ENCODE results near the gene HAAO. TPM values are rescaled to one million over a fixed set of nuclear protein-coding genes. Genes with fewer than 3 reads are reported as not detected.

Gene HAAO
- total and polyA plus RNA-seq, 9 donors: 6.2 to 33.0 (median 26.1) TPM

DNA sequence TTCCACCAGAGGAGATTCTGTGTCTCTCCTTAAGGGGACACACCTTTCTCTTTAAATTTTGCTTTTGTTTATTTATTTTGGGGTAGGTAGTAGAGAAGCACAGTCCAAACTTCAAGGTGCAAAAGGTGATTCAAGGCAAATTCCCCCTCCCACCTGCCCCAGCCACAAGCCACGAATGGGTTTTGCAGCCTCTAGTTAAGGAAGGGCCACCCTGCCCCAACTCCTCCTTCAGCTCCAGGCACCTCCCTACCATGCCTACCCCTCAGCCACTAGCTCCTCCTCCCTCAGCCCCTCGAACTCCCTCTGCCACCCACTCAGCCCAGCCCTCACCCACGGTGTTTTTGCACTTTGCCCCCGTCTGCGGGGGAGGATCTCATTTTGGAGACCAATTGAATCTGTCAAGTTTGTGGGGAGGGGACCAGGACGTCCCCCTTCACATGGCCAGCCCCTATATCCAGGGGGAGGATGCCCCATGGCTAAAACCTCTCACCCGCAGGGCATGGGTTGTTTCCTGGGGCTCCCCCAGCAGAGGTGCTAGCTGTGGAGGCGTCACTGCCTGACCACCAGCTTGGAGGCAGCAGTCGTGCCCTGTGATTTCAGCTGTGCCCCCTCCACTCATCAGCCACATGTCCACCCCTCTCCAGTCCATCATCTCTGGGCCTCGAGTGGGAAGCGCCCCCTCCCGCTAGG lies 4.5 kb downstream of the HAAO start:
- Histone ChIP-seq H3K4me3 (no peak overlapping the region), H3K27ac (no peak overlapping the region), H3K4me1 (ENCODE audit: insufficient read depth) (peaks cover 5% of the 10 kb centered on the region), H3K27me3 (no peaks in the 10 kb centered on the region), H3K9me3 (no peaks in the 10 kb centered on the region), H3K36me3 (no peaks in the 10 kb centered on the region)
- DNase-seq: peak in 1 of 5 donors; percentile 12
- intact Hi-C loops (cut with DNase I): no loop called here
- TF ChIP-seq, protein P1, sequence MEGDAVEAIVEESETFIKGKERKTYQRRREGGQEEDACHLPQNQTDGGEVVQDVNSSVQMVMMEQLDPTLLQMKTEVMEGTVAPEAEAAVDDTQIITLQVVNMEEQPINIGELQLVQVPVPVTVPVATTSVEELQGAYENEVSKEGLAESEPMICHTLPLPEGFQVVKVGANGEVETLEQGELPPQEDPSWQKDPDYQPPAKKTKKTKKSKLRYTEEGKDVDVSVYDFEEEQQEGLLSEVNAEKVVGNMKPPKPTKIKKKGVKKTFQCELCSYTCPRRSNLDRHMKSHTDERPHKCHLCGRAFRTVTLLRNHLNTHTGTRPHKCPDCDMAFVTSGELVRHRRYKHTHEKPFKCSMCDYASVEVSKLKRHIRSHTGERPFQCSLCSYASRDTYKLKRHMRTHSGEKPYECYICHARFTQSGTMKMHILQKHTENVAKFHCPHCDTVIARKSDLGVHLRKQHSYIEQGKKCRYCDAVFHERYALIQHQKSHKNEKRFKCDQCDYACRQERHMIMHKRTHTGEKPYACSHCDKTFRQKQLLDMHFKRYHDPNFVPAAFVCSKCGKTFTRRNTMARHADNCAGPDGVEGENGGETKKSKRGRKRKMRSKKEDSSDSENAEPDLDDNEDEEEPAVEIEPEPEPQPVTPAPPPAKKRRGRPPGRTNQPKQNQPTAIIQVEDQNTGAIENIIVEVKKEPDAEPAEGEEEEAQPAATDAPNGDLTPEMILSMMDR (IDR thresholded peaks at IDR 0.05): no peak
- TF ChIP-seq EP300 (IDR thresholded peaks at IDR 0.05): no peak
- TF ChIP-seq POLR2A (IDR thresholded peaks at IDR 0.05): no peak
- WGBS, 3 donors: 77 to 84% (median 78%) methylated on average over 11 to 12 of the region's 12 CpGs

DNA sequence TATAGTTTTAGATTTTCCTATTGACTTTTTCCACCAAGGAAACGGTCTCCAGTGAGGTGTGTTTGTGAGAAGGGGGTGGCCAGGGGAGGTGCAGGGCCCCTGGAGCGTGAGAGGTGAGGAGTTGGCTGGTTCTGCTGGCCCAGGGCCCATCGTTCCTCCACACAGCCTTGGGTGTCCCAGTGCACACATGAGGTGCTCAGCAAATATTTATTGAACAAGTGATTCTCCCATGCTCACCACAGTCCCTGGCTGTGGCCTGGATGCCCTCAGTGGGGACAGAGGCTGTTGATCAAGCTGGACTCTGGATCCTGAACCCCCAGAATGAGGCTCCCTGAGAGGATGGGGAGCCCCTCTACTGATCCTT lies 5.0 kb downstream of the HAAO start:
- Histone ChIP-seq H3K27me3 (no peaks in the 10 kb centered on the region), H3K4me3 (no peak overlapping the region), H3K36me3 (no peaks in the 10 kb centered on the region), H3K4me1 (ENCODE audit: insufficient read depth) (peaks cover 5% of the 10 kb centered on the region), H3K27ac (no peak overlapping the region), H3K9me3 (no peaks in the 10 kb centered on the region)
- no peak for TF ChIP-seq POLR2A (IDR thresholded peaks at IDR 0.05)
- TF ChIP-seq, protein P1 (IDR thresholded peaks at IDR 0.05): no peak
- TF ChIP-seq EP300 (IDR thresholded peaks at IDR 0.05): no peak
- DNase-seq: peak in 1 of 5 donors; percentile 15
- WGBS, 3 donors: 90 to 94% (median 92%) methylated on average over 3 of the region's 3 CpGs
- intact Hi-C loops (cut with DNase I): no loop called here

DNA sequence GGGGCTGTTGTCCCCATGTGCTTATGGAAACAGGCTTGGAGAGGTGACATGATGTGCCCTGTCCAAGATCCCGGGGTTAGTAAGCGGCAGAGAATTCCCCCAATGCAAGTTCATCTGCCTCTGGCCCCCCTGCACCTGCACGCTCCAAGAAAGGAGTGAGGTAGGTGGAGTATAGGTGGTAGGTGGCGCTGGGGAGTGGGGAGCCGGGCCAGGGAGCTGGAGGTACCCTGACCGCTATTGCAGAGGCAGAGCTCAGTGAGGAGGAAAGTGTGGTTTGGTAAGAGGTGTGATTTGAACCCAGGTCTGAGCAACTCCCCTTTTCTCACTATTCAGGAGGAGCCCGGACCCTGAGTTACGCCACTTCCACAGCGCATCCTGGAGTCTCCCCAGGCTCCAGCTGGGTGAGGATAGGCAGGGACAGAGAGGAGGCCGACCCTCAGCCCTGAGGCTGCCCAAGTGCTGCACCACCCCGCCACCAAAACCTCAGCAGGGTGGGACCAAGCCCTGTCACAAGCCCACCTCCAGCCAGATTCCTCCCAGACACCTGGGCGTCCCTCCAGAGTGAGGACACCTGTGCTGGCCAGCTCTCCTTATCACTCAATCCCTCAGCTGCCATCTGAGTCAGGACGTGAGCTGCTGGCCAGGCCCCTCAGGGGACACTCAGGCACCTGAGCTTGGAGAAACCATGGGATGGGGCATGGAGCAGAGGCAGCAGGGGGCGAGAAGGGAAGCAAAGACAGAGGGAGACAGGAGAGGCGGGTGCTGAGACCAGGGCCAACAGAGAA lies 5.6 kb downstream of the HAAO start:
- intact Hi-C loops (cut with DNase I): no loop called here
- TF ChIP-seq EP300 (IDR thresholded peaks at IDR 0.05) (no peak), POLR2A (IDR thresholded peaks at IDR 0.05) (no peak)
- TF ChIP-seq, protein P1 (IDR thresholded peaks at IDR 0.05): no peak
- WGBS, 3 donors: 87 to 91% (median 90%) methylated on average over 15 of the region's 15 CpGs
- peak in 1 of 5 donors; percentile 11 for DNase-seq
- peaks cover 3% of the 10 kb centered on the region for H3K4me1 ChIP-seq (ENCODE audit: insufficient read depth)
- no peak overlapping the region for H3K4me3 ChIP-seq
- H3K27ac ChIP-seq: no peak overlapping the region
- no peaks in the 10 kb centered on the region for H3K9me3 ChIP-seq
- H3K36me3 ChIP-seq: no peaks in the 10 kb centered on the region
- no peaks in the 10 kb centered on the region for H3K27me3 ChIP-seq

DNA sequence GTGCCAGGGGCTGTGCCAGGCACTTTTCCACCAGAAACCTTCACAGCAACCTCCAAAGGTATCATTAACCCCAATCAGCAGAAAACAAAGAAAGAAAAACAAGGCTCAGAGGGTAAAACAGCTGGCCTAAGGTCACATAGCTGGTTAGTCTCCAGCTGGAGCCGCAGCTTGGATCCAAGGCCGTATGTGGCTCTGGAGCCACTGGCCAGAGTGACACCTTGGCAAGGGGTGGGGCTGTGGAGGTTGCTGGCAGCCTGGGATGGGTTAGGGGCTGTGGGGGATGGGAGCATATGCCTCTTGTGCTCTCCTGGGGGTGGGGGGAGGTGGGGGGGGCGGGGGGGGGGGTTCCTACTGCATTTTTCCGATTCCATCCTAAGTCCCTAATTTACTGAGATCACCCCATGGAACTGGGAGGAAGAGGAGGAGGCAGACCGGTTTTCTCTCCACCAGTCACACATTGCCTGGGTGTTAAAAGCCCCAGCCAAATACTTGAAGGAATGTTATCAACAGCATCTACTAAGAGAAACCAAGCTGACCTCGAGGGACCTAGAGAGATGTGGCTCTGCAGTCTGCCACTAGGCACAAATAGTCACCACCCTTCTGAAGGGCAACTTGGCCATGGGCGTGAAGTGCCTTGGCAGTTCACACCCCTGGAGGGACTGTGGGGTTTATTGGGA lies 8.0 kb downstream of the HAAO start:
- H3K27ac ChIP-seq: no peak overlapping the region
- DNase-seq: peak in 1 of 5 donors; percentile 9
- H3K9me3 ChIP-seq: no peaks in the 10 kb centered on the region
- WGBS, 3 donors: 66 to 77% (median 67%) methylated on average over 6 to 7 of the region's 7 CpGs
- no peaks in the 10 kb centered on the region for H3K4me1 ChIP-seq (ENCODE audit: insufficient read depth)
- no peaks in the 10 kb centered on the region for H3K27me3 ChIP-seq
- intact Hi-C loops (cut with DNase I): no loop called here
- no peaks in the 10 kb centered on the region for H3K36me3 ChIP-seq
- no peak overlapping the region for H3K4me3 ChIP-seq
- TF ChIP-seq POLR2A (IDR thresholded peaks at IDR 0.05): no peak
- TF ChIP-seq EP300 (IDR thresholded peaks at IDR 0.05): no peak
- TF ChIP-seq, protein P1 (IDR thresholded peaks at IDR 0.05): no peak

All from ovary (tissue), 9 donors.